WTC11 (cell line): ENCODE measurements around the gene SWI5. TPM values are rescaled to one million over a fixed set of nuclear protein-coding genes. Genes with fewer than 3 reads are reported as not detected.

Source experiments
- ATAC-seq: fragments of 200-7000 bp; cut with Tn5 transposase; 2 replicates; pipeline ENCODE4 v1.10.0; 2021; ENCODE audit warnings: mild to moderate bottlenecking, moderate library complexity
- CTCF ChIA-PET: fragments of 300-600 bp; sonication (Branson Sonifier 250); formaldehyde crosslinking; loops from one replicate; lab custom pipeline; 2021; ENCODE audit warnings: antibody characterized with exemption; lab: Charles Lee
- POLR2A ChIA-PET: fragments of 350-600 bp; sonication (Branson Sonifier 250); formaldehyde crosslinking; loops from one replicate; lab custom pipeline; 2021; ENCODE audit warnings: antibody characterized with exemption; lab: Charles Lee
- DNase-seq: peaks from one replicate; pipeline ENCODE4 v3.0.0; 2021; ENCODE audit warnings: low spot score
- H3K27ac Mint-ChIP-seq: 2 replicates; pipeline ENCODE4 v1.8.0; 2021; ENCODE audit warnings: mixed read lengths
- H3K27me3 Mint-ChIP-seq: 2 replicates; pipeline ENCODE4 v1.8.0; 2021; ENCODE audit warnings: low read depth, mild to moderate bottlenecking, moderate library complexity, mixed read lengths
- H3K36me3 Mint-ChIP-seq: 2 replicates; pipeline ENCODE4 v1.8.0; 2021; ENCODE audit warnings: mixed read lengths
- H3K4me1 Mint-ChIP-seq: 2 replicates; pipeline ENCODE4 v1.8.0; 2022; ENCODE audit warnings: mixed read lengths
- H3K4me3 Mint-ChIP-seq: 2 replicates; pipeline ENCODE4 v1.8.0; 2021; ENCODE audit warnings: mild to moderate bottlenecking, moderate library complexity, mixed read lengths
- H3K9me3 Mint-ChIP-seq: 2 replicates; pipeline ENCODE4 v1.8.0; 2021; ENCODE audit warnings: mixed read lengths
- AFF4 ChIP-seq: sonication (generic); formaldehyde crosslinking; IDR thresholded peaks from 2 replicates; pipeline ENCODE4 v1.8.1; 2023; ENCODE audit warnings: mild to moderate bottlenecking, missing genetic modification reagents, borderline replicate concordance
- GTF2I ChIP-seq: fragments of 250-450 bp; sonication (Bioruptor Pico); conservative IDR thresholded peaks from 2 replicates; pipeline ENCODE4 v1.4.0; 2021; ENCODE audit warnings: mild to moderate bottlenecking
- JAZF1 ChIP-seq: fragments of 250-450 bp; sonication (Bioruptor Pico); IDR thresholded peaks from 2 replicates; pipeline ENCODE4 v1.9.0; 2021; ENCODE audit warnings: moderate library complexity, mild to moderate bottlenecking, inconsistent platforms
- MAX ChIP-seq: sonication (generic); formaldehyde crosslinking; IDR thresholded peaks from 2 replicates; pipeline ENCODE4 v1.8.0; 2022; ENCODE audit warnings: mild to moderate bottlenecking, missing genetic modification reagents
- NR1H2 ChIP-seq: sonication (generic); formaldehyde crosslinking; IDR thresholded peaks from 2 replicates; pipeline ENCODE4 v1.9.0; 2021; ENCODE audit warnings: mild to moderate bottlenecking, moderate library complexity, missing genetic modification reagents
- ZMAT4 ChIP-seq: fragments of 250-450 bp; sonication (Bioruptor Pico); IDR thresholded peaks from 2 replicates; pipeline ENCODE4 v1.9.0; 2021; ENCODE audit warnings: mild to moderate bottlenecking
- ZNF138 ChIP-seq: sonication (generic); formaldehyde crosslinking; conservative IDR thresholded peaks from 2 replicates; pipeline ENCODE4 v1.8.1; 2022; ENCODE audit warnings: mild to moderate bottlenecking, moderate library complexity, missing genetic modification reagents
- ZNF232 ChIP-seq: sonication (generic); formaldehyde crosslinking; IDR thresholded peaks from 2 replicates; pipeline ENCODE4 v1.8.0; 2022; ENCODE audit warnings: mild to moderate bottlenecking, missing genetic modification reagents
- ZNF425 ChIP-seq: fragments of 250-450 bp; sonication (Bioruptor Pico); conservative IDR thresholded peaks from 2 replicates; pipeline ENCODE4 v1.9.0; 2021; ENCODE audit warnings: mild to moderate bottlenecking
- total RNA-seq: library from RNA; stranded (reverse); gene quantifications from 3 replicates; pipeline ENCODE4 v1.2.3, GENCODE V29; 2021
- TF ChIP-seq, protein P1 (sequence below): sonication (generic); formaldehyde crosslinking; IDR thresholded peaks from 2 replicates; pipeline ENCODE4 v1.8.1; 2023; ENCODE audit warnings: mild to moderate bottlenecking, missing genetic modification reagents, moderate library complexity
- TF ChIP-seq, protein P2 (sequence below): sonication (generic); formaldehyde crosslinking; IDR thresholded peaks from 2 replicates; pipeline ENCODE4 v1.8.0; 2023; ENCODE audit warnings: missing genetic modification reagents, mild to moderate bottlenecking, borderline replicate concordance

Gene SWI5
- total RNA-seq, 1 experiment from 2014 or later: 26.2 TPM

GRCh38 chr9:128296340-128297220 lies 20.5 kb downstream of the SWI5 start (continued):
- TF ChIP-seq ZNF425 (CRISPR knock-in tag) (no peak), AFF4 (CRISPR knock-in tag) (no peak), JAZF1 (no peak), ZMAT4 (CRISPR knock-in tag) (no peak), NR1H2 (CRISPR knock-in tag) (no peak)
- TF ChIP-seq, protein P1, sequence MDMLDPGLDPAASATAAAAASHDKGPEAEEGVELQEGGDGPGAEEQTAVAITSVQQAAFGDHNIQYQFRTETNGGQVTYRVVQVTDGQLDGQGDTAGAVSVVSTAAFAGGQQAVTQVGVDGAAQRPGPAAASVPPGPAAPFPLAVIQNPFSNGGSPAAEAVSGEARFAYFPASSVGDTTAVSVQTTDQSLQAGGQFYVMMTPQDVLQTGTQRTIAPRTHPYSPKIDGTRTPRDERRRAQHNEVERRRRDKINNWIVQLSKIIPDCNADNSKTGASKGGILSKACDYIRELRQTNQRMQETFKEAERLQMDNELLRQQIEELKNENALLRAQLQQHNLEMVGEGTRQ (CRISPR knock-in tag): no peak

- no peak for ATAC-seq
- CTCF ChIA-PET: interaction anchor here (0.6 to 3.6 kb wide), 4 partner anchors 9 to 254 kb away, joined by 3 to 49 read pairs (median 3); partner anchors contain the start of gene CERCAM
- DNase-seq: no peak
- no peaks in the 10 kb centered on the region for H3K36me3 Mint-ChIP-seq
- H3K4me1 Mint-ChIP-seq: no peaks in the 10 kb centered on the region
- POLR2A ChIA-PET: no interaction called here
- no peaks in the 10 kb centered on the region for H3K9me3 Mint-ChIP-seq
- H3K27me3 Mint-ChIP-seq: peaks cover 2% of the 10 kb centered on the region; the same call in 1 of the 2 replicates
- no peak overlapping the region for H3K27ac Mint-ChIP-seq
- no peak overlapping the region for H3K4me3 Mint-ChIP-seq
- no peak for TF ChIP-seq ZNF425 (CRISPR knock-in tag)
- no peak for TF ChIP-seq ZNF232 (CRISPR knock-in tag)
- no peak for TF ChIP-seq ZNF138 (CRISPR knock-in tag)
- no peak for TF ChIP-seq GTF2I (CRISPR knock-in tag)
- TF ChIP-seq MAX (CRISPR knock-in tag): no peak
- TF ChIP-seq, protein P2, sequence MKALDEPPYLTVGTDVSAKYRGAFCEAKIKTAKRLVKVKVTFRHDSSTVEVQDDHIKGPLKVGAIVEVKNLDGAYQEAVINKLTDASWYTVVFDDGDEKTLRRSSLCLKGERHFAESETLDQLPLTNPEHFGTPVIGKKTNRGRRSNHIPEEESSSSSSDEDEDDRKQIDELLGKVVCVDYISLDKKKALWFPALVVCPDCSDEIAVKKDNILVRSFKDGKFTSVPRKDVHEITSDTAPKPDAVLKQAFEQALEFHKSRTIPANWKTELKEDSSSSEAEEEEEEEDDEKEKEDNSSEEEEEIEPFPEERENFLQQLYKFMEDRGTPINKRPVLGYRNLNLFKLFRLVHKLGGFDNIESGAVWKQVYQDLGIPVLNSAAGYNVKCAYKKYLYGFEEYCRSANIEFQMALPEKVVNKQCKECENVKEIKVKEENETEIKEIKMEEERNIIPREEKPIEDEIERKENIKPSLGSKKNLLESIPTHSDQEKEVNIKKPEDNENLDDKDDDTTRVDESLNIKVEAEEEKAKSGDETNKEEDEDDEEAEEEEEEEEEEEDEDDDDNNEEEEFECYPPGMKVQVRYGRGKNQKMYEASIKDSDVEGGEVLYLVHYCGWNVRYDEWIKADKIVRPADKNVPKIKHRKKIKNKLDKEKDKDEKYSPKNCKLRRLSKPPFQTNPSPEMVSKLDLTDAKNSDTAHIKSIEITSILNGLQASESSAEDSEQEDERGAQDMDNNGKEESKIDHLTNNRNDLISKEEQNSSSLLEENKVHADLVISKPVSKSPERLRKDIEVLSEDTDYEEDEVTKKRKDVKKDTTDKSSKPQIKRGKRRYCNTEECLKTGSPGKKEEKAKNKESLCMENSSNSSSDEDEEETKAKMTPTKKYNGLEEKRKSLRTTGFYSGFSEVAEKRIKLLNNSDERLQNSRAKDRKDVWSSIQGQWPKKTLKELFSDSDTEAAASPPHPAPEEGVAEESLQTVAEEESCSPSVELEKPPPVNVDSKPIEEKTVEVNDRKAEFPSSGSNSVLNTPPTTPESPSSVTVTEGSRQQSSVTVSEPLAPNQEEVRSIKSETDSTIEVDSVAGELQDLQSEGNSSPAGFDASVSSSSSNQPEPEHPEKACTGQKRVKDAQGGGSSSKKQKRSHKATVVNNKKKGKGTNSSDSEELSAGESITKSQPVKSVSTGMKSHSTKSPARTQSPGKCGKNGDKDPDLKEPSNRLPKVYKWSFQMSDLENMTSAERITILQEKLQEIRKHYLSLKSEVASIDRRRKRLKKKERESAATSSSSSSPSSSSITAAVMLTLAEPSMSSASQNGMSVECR (CRISPR knock-in tag): no peak
Measured at GRCh38 chr9:128297221-128297773, 21.2 kb downstream of the SWI5 start.
